ENCODE data around the gene FAM171A2. TPM values are rescaled to one million over a fixed set of nuclear protein-coding genes. Genes with fewer than 3 reads are reported as not detected.
A peak's percentile ranks its signal among the peaks of the same experiment; 100 is the strongest.

Gene FAM171A2
- total and polyA plus RNA-seq, 12 donors: 0.13 to 5.4 (median 2.3) TPM

DNA sequence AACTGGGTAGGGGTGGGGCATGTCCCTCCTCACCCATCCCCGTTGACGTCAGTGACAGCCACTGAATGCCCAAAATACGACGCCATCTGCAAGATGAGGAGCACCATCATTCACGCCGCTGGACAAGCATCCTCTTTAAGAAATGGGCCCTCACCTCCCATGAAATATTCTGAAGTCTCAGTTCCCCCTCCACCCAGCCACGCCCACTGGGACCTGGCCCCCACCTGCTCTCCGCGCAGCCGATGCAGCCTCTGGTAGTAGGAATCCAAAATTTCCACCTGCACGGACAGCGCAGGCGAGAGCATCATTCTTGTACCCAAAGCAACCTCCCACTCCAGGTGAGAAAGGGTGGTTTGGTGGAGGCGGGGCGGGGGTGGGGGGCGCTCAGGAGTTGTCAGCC lies 20.2 kb upstream of the FAM171A2 start:
- Histone ChIP-seq H3K4me3 (no peak overlapping the region), H3K4me1 (replicated peaks in 1 of 2) (peaks cover 0 to 11% of the 10 kb centered on the region in 2 donors), H3K27ac (no peak overlapping the region), H3K9me3 (replicated peaks in 1 of 3) (no peaks in the 10 kb centered on the region), H3K27me3 (peaks cover 4% of the 10 kb centered on the region), H3K36me3 (replicated peaks in 1 of 2) (no peaks in the 10 kb centered on the region)
- DNase-seq: peak in 1 of 7 donors; percentile 5
- 73 to 100% (median 79%) methylated on average over 6 to 16 of the region's 16 CpGs for WGBS, 4 donors
- intact Hi-C loops (cut with DNase I): no loop called here
- TF ChIP-seq POLR2A (IDR thresholded peaks at IDR 0.05): no peak
- TF ChIP-seq, protein P1, sequence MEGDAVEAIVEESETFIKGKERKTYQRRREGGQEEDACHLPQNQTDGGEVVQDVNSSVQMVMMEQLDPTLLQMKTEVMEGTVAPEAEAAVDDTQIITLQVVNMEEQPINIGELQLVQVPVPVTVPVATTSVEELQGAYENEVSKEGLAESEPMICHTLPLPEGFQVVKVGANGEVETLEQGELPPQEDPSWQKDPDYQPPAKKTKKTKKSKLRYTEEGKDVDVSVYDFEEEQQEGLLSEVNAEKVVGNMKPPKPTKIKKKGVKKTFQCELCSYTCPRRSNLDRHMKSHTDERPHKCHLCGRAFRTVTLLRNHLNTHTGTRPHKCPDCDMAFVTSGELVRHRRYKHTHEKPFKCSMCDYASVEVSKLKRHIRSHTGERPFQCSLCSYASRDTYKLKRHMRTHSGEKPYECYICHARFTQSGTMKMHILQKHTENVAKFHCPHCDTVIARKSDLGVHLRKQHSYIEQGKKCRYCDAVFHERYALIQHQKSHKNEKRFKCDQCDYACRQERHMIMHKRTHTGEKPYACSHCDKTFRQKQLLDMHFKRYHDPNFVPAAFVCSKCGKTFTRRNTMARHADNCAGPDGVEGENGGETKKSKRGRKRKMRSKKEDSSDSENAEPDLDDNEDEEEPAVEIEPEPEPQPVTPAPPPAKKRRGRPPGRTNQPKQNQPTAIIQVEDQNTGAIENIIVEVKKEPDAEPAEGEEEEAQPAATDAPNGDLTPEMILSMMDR (IDR thresholded peaks at IDR 0.05): no peak

DNA sequence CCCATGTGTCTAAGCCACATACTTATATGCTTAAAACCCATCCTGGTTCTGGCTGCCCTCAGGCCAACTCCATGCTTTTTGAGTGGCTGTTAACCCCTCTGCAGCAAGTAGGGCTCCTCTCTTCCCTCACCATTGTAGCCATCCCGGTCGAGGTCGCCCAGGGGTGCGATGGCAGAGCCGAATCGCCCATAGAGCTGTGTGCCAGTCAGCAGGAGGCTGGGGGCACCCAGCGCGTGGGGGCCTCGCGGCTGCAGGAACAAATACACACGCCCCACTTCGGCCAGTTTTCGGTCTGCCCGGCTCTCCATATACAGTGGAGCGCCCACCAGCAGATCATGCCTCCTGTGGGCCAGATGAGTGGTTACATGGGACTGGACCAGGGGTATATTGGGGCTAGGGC lies 19.7 kb upstream of the FAM171A2 start:
- Histone ChIP-seq H3K4me1 (replicated peaks in 1 of 2) (peaks cover 0 to 11% of the 10 kb centered on the region in 2 donors), H3K27ac (no peak overlapping the region), H3K36me3 (replicated peaks in 1 of 2) (no peaks in the 10 kb centered on the region), H3K9me3 (replicated peaks in 1 of 3) (no peaks in the 10 kb centered on the region), H3K4me3 (no peak overlapping the region), H3K27me3 (peaks cover 4% of the 10 kb centered on the region)
- peak in 1 of 7 donors; percentile 5 for DNase-seq
- TF ChIP-seq POLR2A (IDR thresholded peaks at IDR 0.05): no peak
- TF ChIP-seq, protein P1 (IDR thresholded peaks at IDR 0.05): no peak
- WGBS, 4 donors: 92 to 95% (median 95%) methylated on average over 6 to 15 of the region's 15 CpGs
- intact Hi-C loops (cut with DNase I): no loop called here

DNA sequence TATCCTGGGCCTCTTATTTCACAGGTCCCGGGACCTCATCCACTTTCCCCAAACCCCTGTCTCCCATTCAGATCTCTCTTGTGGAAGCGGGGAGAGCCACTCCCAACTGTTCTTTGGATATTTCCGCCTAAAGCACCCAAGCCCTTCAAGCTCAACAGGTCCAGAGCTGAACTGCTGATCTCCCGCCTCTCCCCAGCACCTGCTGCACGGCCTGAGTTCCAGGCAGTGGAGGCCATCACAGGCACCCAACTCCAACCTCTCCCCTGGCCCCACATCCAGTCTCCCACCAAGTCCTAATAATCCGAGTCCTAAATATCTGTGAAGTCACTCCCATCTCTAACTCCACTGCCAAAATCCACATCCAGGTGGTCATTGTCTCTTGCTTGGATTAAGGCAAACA lies 19.3 kb upstream of the FAM171A2 start:
- Histone ChIP-seq H3K4me3 (no peak overlapping the region), H3K4me1 (replicated peaks in 1 of 2) (peaks cover 0 to 11% of the 10 kb centered on the region in 2 donors), H3K27me3 (peaks cover 4% of the 10 kb centered on the region), H3K27ac (no peak overlapping the region), H3K36me3 (replicated peaks in 1 of 2) (no peaks in the 10 kb centered on the region), H3K9me3 (replicated peaks in 1 of 3) (no peaks in the 10 kb centered on the region)
- TF ChIP-seq POLR2A (IDR thresholded peaks at IDR 0.05): no peak
- TF ChIP-seq, protein P1 (IDR thresholded peaks at IDR 0.05): no peak
- intact Hi-C loops (cut with DNase I): no loop called here
- DNase-seq: peak in 1 of 7 donors; percentile 5
- WGBS, 4 donors: 89 to 96% (median 92%) methylated on average over 6 of the region's 6 CpGs

GRCh38 chr17:44381810-44382305 lies 18.2 kb upstream of the FAM171A2 start:
- peaks cover 0 to 11% of the 10 kb centered on the region in 2 donors for H3K4me1 ChIP-seq (replicated peaks in 1 of 2)
- intact Hi-C loops (cut with DNase I): no loop called here

DNA sequence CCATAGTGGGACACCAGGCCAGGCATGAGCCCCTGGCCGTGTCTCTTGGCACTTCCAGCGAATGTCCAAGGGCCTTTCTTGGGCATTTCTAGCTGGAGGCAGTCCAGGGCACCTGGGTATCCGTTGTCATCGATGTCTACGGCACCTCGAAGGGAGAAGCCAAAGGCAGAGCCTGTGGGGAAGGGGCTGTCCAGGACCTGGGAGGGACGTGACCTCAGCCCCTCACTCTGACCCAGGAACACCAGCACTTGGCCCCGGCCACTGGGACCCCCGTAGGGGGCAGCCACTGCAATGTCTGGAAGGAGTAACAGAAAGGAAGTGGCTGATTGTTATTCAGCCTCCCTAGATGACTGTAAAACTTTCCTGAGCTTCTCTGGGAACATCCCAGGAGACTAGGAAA lies 17.1 kb upstream of the FAM171A2 start:
- Histone ChIP-seq H3K4me3 (no peak overlapping the region), H3K27me3 (peaks cover under 1% of the 10 kb centered on the region), H3K4me1 (replicated peaks in 1 of 2) (peaks cover 0 to 5% of the 10 kb centered on the region in 2 donors), H3K9me3 (replicated peaks in 1 of 3) (no peaks in the 10 kb centered on the region), H3K36me3 (replicated peaks in 1 of 2) (no peaks in the 10 kb centered on the region), H3K27ac (no peak overlapping the region)
- no peak for DNase-seq
- intact Hi-C loops (cut with DNase I): no loop called here
- TF ChIP-seq, protein P1 (IDR thresholded peaks at IDR 0.05): no peak
- no peak for TF ChIP-seq POLR2A (IDR thresholded peaks at IDR 0.05)
- 67 to 79% (median 70%) methylated on average over 3 to 9 of the region's 9 CpGs for WGBS, 4 donors

More at GRCh38 chr17:44381810-44382305, 18.2 kb upstream of the FAM171A2 start:
- no peak for DNase-seq
- Histone ChIP-seq H3K4me3 (no peak overlapping the region), H3K27ac (no peak overlapping the region), H3K9me3 (replicated peaks in 1 of 3) (no peaks in the 10 kb centered on the region), H3K36me3 (replicated peaks in 1 of 2) (no peaks in the 10 kb centered on the region), H3K27me3 (peaks cover 4% of the 10 kb centered on the region)
- 71 to 87% (median 78%) methylated on average over 4 of the region's 4 CpGs for WGBS, 4 donors
- no peak for TF ChIP-seq POLR2A (IDR thresholded peaks at IDR 0.05)
